Measurements from ENCODE around the gene DCDC2C. TPM values are rescaled to one million over a fixed set of nuclear protein-coding genes. Genes with fewer than 3 reads are reported as not detected.

DCDC2C gene
- total RNA-seq, 2 donors from 2014 or later = not detected

GRCh38 chr2:3776311-3776710 is 72.9 kb downstream of the DCDC2C start:
- H3K4me1 Mint-ChIP-seq = no peaks in the 10 kb centered on the region
- no peak for ATAC-seq (replicated peaks)
- peaks cover 29% of the 10 kb centered on the region for H3K27me3 Mint-ChIP-seq
- H3K36me3 Mint-ChIP-seq (ENCODE audit: low read depth) = no peaks in the 10 kb centered on the region
- H3K27ac Mint-ChIP-seq = no peak overlapping the region
- no peak overlapping the region for H3K4me3 Mint-ChIP-seq
- H3K9me3 Mint-ChIP-seq = peaks cover 5% of the 10 kb centered on the region

DNA sequence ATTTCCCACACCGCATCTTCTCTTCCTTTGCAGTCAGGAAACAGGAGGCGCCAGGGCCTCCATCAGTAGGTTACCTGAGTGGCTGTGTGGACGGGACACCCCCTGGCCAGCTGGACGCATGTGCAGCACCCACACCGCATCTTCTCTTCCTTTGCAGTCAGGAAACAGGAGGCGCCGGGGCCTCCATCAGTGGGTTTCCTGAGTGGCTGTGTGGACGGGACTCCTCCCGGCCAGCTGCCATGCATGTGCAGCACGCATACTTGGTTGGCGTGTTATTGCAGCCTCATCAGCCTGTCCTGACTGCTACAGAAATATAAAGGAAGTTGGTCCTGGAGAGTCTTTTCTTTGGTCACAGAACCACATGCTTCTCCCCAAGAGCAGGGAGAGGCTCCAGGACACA is 74.6 kb downstream of the DCDC2C start:
- Mint-ChIP-seq H3K36me3 (ENCODE audit: low read depth) (no peaks in the 10 kb centered on the region), H3K27me3 (peaks cover 26% of the 10 kb centered on the region), H3K4me1 (no peaks in the 10 kb centered on the region), H3K4me3 (no peak overlapping the region), H3K9me3 (peaks cover 5% of the 10 kb centered on the region), H3K27ac (no peak overlapping the region)
- ATAC-seq (replicated peaks) = no peak

GRCh38 chr2:3778851-3779495 is 75.6 kb downstream of the DCDC2C start:
- no peak for ATAC-seq (replicated peaks)
- Mint-ChIP-seq H3K27ac (no peak overlapping the region), H3K4me3 (no peak overlapping the region), H3K9me3 (peaks cover 5% of the 10 kb centered on the region), H3K27me3 (peaks cover 31% of the 10 kb centered on the region), H3K4me1 (no peaks in the 10 kb centered on the region), H3K36me3 (ENCODE audit: low read depth) (no peaks in the 10 kb centered on the region)

DNA sequence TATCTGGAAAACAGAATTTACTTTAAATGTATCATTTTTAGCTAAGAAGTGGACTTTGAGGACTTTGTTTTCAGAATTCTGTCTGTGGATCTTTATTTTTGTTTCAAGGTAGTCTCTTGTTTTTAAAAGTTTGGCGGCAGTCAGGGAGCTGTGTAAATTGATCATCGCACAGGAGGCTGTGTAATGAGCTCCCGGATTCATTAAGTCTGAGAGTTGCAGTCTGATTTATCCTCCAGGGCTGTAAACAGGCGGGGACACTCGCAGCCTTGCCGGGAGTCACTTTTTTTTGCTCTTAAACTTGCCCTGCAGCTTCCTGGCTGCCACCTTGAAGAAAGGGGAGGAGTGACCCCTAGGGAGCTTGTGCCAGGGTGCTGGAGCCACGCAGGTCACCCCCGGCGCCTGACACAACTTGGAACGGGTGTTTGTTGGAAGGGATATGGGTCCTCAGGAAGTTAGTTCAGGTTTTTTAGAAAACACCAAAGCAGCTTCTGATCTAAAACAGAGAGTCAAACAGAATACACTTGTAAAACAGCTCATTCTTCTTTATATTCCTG is 76.2 kb downstream of the DCDC2C start:
- Mint-ChIP-seq H3K27me3 (peaks cover 31% of the 10 kb centered on the region), H3K4me3 (no peak overlapping the region), H3K36me3 (ENCODE audit: low read depth) (no peaks in the 10 kb centered on the region), H3K27ac (no peak overlapping the region), H3K4me1 (no peaks in the 10 kb centered on the region), H3K9me3 (peaks cover 5% of the 10 kb centered on the region)
- no peak for ATAC-seq (replicated peaks)

- no peaks in the 10 kb centered on the region for H3K4me1 Mint-ChIP-seq
- H3K27me3 Mint-ChIP-seq = peaks cover 31% of the 10 kb centered on the region
- no peak overlapping the region for H3K27ac Mint-ChIP-seq
- peak; percentile 81 for ATAC-seq (replicated peaks)
- H3K9me3 Mint-ChIP-seq = peaks cover 5% of the 10 kb centered on the region
- H3K36me3 Mint-ChIP-seq (ENCODE audit: low read depth) = no peaks in the 10 kb centered on the region
- peak overlapping the region; percentile 39 for H3K4me3 Mint-ChIP-seq
These were observed 77.4 kb downstream of the DCDC2C start for GRCh38 chr2:3780477-3781402.

DNA sequence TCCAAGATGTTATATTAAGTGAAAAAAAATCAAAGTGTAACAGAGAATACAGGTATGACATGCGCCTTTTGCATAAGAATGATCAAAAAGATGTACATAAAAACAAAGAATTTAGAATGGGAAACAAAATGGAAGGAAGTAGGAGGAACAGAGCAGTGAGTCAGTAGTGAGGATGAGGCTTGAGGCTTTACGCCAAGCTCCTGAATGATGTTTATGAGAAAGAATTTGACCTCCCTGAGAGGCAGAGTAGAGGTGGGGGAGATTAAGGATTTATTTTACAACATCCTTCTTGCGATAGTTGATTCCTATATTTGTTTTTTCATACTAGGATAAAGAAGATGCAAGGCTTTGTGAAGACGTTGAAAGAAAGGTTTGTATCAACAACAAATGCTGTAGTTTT is 81.4 kb downstream of the DCDC2C start:
- no peak for ATAC-seq (replicated peaks)
- Mint-ChIP-seq H3K36me3 (ENCODE audit: low read depth) (no peaks in the 10 kb centered on the region), H3K27ac (no peak overlapping the region), H3K4me3 (no peak overlapping the region), H3K4me1 (no peaks in the 10 kb centered on the region), H3K27me3 (peaks cover 8% of the 10 kb centered on the region), H3K9me3 (no peaks in the 10 kb centered on the region)

DNA sequence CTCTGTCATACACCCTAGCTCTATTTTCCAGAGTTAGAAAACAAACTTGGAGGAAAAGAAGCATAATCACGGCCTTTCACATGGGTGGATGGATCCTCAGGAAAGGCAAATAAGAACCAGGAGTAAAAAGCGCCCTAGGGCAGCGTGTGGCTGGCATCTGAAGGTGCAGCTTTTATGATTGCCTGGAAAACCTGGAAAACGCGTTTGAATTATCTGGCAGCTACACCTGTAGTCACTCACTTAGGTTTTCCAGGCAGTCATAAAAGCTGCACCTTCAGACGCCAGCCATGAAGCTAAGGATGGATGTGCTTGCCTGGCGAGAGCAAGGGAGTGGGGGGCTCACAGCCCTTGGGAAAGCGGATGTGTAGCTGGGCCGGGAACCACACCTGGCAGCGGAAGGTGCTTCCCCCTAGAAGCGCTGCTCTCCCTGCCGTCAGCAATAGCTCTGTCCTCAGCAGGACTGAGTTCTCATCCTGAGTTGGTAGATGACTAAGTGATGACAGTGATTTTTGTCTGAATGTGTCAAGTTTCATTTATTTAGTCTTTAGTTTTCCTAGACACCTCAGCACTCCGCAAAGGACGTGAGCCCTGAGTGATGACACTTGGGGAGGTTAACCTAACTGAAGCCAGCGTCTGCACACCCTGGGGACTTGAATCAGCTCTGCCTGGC is 82.0 kb downstream of the DCDC2C start:
- Mint-ChIP-seq H3K36me3 (ENCODE audit: low read depth) (no peaks in the 10 kb centered on the region), H3K4me1 (no peaks in the 10 kb centered on the region), H3K27me3 (peaks cover 5% of the 10 kb centered on the region), H3K4me3 (no peak overlapping the region), H3K9me3 (no peaks in the 10 kb centered on the region), H3K27ac (no peak overlapping the region)
- ATAC-seq (replicated peaks) = no peak

GRCh38 chr2:3785890-3786273 is 82.5 kb downstream of the DCDC2C start:
- Mint-ChIP-seq H3K27ac (no peak overlapping the region), H3K9me3 (no peaks in the 10 kb centered on the region), H3K27me3 (peaks cover 8% of the 10 kb centered on the region), H3K36me3 (ENCODE audit: low read depth) (no peaks in the 10 kb centered on the region), H3K4me1 (no peaks in the 10 kb centered on the region), H3K4me3 (no peak overlapping the region)
- ATAC-seq (replicated peaks) = no peak

- no peaks in the 10 kb centered on the region for H3K36me3 Mint-ChIP-seq (ENCODE audit: low read depth)
These were observed 84.4 kb downstream of the DCDC2C start for GRCh38 chr2:3787768-3788167.

GRCh38 chr2:3789256-3789655 is 85.9 kb downstream of the DCDC2C start:
- H3K4me1 Mint-ChIP-seq = no peaks in the 10 kb centered on the region
- H3K4me3 Mint-ChIP-seq = no peak overlapping the region
- no peak for ATAC-seq (replicated peaks)
- no peaks in the 10 kb centered on the region for H3K36me3 Mint-ChIP-seq (ENCODE audit: low read depth)
- H3K27ac Mint-ChIP-seq = no peak overlapping the region
- H3K9me3 Mint-ChIP-seq = no peaks in the 10 kb centered on the region
- H3K27me3 Mint-ChIP-seq = peaks cover 4% of the 10 kb centered on the region

More at GRCh38 chr2:3787768-3788167, 84.4 kb downstream of the DCDC2C start:
- no peak overlapping the region for H3K27ac Mint-ChIP-seq
- H3K4me3 Mint-ChIP-seq = no peak overlapping the region
- ATAC-seq (replicated peaks) = no peak
- no peaks in the 10 kb centered on the region for H3K9me3 Mint-ChIP-seq
- no peaks in the 10 kb centered on the region for H3K4me1 Mint-ChIP-seq
- H3K27me3 Mint-ChIP-seq = peaks cover 8% of the 10 kb centered on the region

- H3K4me1 Mint-ChIP-seq = no peaks in the 10 kb centered on the region
- no peak for ATAC-seq (replicated peaks)
- no peak overlapping the region for H3K27ac Mint-ChIP-seq
- H3K36me3 Mint-ChIP-seq (ENCODE audit: low read depth) = no peaks in the 10 kb centered on the region
- peaks cover 4% of the 10 kb centered on the region for H3K27me3 Mint-ChIP-seq
- no peak overlapping the region for H3K4me3 Mint-ChIP-seq
- no peaks in the 10 kb centered on the region for H3K9me3 Mint-ChIP-seq
These were observed 89.9 kb downstream of the DCDC2C start for GRCh38 chr2:3793249-3793648.

DNA sequence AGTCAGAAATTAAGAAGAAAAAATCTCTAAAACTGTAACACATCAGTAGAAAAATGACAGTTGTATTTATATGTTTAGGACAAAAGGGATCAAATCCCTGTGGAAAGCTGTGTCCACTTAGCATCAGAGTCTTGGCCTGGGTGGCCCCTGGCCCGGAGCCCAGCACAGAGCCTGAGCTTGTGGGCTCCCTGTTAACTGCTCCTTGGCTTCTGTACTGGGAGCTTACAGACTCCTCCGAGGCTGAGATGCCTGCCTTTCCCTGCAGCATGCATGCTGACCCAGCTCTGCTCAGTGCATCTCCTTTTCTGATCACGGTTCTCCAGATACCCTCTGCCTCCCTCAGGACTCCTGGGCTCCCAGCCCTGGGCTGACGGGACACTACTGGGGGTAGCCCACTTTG is 98.1 kb downstream of the DCDC2C start:
- H3K27ac Mint-ChIP-seq = no peak overlapping the region
- no peak overlapping the region for H3K4me3 Mint-ChIP-seq
- H3K9me3 Mint-ChIP-seq = peaks cover 5% of the 10 kb centered on the region
- H3K36me3 Mint-ChIP-seq (ENCODE audit: low read depth) = no peaks in the 10 kb centered on the region
- ATAC-seq (replicated peaks) = no peak
- no peaks in the 10 kb centered on the region for H3K4me1 Mint-ChIP-seq
- H3K27me3 Mint-ChIP-seq = peaks cover 6% of the 10 kb centered on the region

DNA sequence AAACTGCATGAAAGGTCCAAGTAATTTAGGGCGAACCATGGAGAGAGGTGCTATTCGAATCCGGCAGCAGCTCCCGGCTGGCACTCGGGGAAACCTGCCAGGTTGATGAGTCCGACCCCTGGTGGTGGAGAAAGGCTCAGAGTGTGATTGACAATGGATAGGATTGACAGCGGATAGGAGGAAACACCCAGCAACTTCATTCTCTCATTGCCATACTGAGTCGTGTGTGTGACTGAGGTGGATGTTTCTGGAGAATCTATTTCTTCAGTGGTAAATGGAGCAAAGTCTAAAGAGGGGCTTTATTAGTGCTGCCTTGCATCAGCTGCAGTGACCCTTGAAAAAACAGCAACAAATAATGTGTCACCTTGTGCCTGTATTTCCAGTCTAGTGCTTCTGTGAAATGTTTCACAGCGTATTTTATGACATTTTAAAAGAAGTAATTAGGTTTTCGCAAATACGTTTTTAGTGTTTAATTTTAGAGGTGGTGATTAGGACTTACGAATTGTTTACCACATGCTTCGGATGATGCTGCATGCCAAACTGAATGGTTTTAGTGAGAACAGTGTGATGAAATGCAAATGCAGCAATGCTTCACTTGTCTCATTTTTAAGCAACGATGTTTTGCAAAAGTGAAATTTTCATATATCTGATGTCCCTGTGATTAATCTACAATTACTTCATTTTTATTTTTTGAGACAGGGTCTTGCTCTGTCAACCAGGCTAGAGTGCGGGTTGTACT is 102.0 kb downstream of the DCDC2C start:
- no peaks in the 10 kb centered on the region for H3K36me3 Mint-ChIP-seq (ENCODE audit: low read depth)
- H3K27ac Mint-ChIP-seq = no peak overlapping the region
- ATAC-seq (replicated peaks) = no peak
- H3K4me1 Mint-ChIP-seq = no peaks in the 10 kb centered on the region
- peaks cover 6% of the 10 kb centered on the region for H3K27me3 Mint-ChIP-seq
- H3K9me3 Mint-ChIP-seq = peaks cover 5% of the 10 kb centered on the region
- H3K4me3 Mint-ChIP-seq = no peak overlapping the region

- H3K9me3 Mint-ChIP-seq = peaks cover 5% of the 10 kb centered on the region
- ATAC-seq (replicated peaks) = no peak
- peaks cover 6% of the 10 kb centered on the region for H3K27me3 Mint-ChIP-seq
These were observed 102.8 kb downstream of the DCDC2C start for GRCh38 chr2:3806168-3806567.

More at GRCh38 chr2:3806168-3806567, 102.8 kb downstream of the DCDC2C start:
- Mint-ChIP-seq H3K27ac (no peak overlapping the region), H3K4me1 (no peaks in the 10 kb centered on the region), H3K36me3 (ENCODE audit: low read depth) (no peaks in the 10 kb centered on the region), H3K4me3 (no peak overlapping the region)

Measured in activated T-helper 17 cell treated with anti-CD3 and anti-CD28 coated beads, Interleukin-2, amount 50 U/mL, for 72 hours (primary cell).